Activated CD4-positive, alpha-beta T cell treated with anti-CD3 and anti-CD28 coated beads, Interleukin-2, Interleukin-4, amounts not matched to agents 100 ng/mL and 50 ng/mL, durations not matched to agents 16 hours and 8 hours (primary cell): ENCODE measurements around the gene ATG9B.
A peak's percentile ranks its signal among the peaks of the same experiment; 100 is the strongest.

Source experiments
- DNase-seq: peaks from one replicate; pipeline ENCODE4 v3.0.0-alpha.2; 2020; ENCODE audit warnings: low spot score

Gene ATG9B

DNA sequence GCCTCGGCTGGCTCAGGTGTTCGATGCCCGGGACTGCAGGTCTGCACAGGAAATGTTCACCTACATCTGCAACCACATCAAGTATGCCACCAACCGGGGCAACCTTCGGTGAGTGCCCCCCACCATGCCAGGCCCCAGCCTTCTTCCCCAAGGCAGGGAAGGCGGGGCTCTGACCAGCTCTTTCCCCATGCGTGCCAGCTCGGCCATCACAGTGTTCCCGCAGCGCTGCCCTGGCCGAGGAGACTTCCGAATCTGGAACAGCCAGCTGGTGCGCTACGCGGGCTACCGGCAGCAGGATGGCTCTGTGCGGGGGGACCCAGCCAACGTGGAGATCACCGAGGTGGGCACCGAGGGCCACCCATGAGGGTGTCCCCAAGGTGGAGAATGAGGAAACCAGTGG is 26.0 kb downstream of the ATG9B start:
- no peak for DNase-seq

DNA sequence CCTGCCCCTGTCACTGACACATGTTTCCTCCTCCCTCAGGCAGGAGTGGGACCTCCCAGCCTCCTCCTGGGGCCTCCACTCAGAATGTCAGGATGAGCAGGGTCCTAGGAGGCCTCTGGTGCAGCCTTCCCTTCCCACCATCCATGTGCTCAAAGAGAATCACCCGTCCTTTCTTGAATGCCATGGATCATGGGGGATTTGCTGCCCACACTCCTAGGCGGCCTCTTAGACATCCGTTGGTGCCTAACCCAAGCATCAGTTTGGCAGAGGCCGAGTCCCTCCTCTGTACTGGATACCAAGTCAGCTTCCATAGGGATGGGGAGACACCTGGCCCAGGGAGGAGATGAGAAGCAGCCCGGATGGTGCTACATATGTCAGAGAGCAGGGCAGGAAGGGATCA is 26.5 kb downstream of the ATG9B start:
- DNase-seq = no peak

DNA sequence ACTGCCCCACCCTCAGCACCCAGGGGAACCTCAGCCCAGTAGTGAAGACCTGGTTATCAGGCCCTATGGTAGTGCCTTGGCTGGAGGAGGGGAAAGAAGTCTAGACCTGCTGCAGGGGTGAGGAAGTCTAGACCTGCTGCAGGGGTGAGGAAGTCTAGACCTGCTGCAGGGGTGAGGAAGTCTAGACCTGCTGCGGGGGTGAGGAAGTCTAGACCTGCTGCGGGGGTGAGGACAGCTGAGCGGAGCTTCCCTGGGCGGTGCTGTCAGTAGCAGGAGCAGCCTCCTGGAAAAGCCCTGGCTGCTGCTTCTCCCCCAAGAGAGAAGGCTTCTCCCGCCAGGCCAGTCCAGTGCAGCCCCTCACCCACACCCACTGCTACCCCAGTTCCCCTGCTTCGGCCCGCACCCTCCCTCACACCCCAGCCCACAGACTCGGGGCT is 27.2 kb downstream of the ATG9B start:
- DNase-seq = no peak

DNA sequence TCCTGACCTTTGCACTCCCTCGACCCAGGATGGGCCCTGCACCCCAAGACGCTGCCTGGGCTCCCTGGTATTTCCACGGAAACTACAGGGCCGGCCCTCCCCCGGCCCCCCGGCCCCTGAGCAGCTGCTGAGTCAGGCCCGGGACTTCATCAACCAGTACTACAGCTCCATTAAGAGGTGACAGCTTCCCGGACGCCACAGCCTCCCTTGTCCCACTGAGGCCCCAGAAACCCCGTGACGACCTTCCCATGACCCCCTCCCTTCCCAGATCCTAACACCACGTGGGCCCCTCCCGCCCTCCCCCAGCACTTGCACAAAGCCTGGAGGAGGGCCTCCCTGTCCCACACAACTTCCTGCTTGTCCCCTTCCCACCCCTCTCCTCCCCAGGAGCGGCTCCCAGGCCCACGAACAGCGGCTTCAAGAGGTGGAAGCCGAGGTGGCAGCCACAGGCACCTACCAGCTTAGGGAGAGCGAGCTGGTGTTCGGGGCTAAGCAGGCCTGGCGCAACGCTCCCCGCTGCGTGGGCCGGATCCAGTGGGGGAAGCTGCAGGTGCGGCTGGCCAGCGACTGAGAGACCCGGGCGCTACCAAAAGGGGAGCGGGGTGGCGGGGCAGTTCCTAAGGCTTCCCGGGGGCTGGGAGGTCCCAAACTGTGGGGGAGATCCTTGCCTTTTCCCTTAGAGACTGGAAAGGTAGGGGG is 27.8 kb downstream of the ATG9B start:
- DNase-seq = no peak

DNA sequence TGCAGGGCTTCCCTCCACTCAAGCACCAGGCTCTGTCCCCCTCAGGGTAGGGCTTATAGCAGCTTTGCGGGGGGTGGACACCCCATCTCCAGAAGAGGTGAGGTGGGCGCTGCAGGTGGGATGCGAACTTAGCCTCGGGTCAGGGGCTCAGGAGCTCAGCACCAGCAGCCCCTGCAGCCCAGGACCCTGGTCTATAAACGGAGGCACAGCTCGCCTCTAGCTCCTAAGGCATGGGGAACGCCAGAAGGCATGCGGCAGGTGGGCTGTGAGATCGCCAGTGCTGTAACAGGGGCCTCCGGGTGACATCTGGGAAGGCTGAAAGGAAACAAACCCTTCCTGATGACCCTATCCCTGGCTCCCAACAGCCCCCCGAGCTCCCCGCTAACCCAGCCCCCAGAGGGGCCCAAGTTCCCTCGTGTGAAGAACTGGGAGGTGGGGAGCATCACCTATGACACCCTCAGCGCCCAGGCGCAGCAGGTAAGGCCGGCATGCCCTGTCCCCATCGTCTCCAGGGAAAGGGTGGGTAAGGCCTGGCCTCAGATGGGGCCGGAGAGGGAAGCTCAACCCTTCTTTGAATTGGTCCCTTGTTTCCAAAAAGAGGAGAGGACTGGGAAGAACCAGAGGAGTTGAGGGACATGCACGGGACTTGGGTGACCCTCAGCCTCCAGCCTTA is 29.3 kb downstream of the ATG9B start:
- no peak for DNase-seq

DNA sequence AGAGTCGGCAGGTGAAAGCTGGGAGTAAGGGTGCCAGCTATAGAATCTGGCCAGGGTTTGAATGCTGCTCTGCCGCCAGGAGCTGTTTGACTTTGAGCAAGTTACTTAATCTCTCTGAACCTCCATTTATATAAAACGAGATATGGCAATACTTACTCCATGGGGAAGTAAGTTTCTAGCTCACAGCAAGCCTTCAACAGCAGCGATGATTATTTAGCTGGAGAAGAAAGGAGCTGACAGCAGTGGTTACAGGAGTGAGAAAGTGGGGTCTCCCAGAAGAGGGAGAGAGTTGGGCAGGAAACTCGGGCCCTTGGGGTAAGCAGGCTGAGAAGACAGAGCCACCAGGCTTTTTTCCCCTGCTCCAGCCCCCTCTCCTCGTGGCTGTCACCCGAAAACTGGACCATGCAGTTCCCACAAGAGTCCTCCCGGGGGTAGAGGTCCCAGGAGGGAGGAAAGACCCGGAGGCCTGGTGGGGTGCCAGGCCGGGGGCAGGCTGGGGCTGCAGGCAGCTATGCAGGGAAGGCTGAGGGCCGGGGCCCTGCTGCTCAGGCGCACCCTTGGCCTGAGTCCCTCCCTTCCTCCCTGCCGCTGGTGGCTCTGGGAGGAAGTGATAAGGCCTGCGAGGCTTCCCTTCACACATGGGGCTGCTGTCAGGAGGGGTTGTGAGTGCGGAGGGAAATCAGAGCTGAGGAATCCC is 30.0 kb downstream of the ATG9B start:
- DNase-seq = no peak

DNA sequence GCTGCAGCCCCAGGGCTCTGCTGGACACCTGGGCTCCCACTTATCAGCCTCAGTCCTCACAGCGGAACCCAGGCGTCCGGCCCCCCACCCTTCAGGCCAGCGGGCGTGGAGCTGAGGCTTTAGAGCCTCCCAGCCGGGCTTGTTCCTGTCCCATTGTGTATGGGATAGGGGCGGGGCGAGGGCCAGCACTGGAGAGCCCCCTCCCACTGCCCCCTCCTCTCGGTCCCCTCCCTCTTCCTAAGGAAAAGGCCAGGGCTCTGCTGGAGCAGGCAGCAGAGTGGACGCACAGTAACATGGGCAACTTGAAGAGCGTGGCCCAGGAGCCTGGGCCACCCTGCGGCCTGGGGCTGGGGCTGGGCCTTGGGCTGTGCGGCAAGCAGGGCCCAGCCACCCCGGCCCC is 30.8 kb downstream of the ATG9B start:
- no peak for DNase-seq

DNA sequence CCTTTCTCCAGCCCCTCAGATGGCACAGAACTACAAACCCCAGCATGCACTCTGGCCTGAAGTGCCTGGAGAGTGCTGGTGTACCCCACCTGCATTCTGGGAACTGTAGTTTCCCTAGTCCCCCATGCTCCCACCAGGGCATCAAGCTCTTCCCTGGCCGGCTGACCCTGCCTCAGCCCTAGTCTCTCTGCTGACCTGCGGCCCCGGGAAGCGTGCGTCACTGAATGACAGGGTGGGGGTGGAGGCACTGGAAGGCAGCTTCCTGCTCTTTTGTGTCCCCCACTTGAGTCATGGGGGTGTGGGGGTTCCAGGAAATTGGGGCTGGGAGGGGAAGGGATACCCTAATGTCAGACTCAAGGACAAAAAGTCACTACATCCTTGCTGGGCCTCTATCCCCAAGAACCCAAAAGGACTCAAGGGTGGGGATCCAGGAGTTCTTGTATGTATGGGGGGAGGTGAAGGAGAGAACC is 31.4 kb downstream of the ATG9B start:
- no peak for DNase-seq

DNA sequence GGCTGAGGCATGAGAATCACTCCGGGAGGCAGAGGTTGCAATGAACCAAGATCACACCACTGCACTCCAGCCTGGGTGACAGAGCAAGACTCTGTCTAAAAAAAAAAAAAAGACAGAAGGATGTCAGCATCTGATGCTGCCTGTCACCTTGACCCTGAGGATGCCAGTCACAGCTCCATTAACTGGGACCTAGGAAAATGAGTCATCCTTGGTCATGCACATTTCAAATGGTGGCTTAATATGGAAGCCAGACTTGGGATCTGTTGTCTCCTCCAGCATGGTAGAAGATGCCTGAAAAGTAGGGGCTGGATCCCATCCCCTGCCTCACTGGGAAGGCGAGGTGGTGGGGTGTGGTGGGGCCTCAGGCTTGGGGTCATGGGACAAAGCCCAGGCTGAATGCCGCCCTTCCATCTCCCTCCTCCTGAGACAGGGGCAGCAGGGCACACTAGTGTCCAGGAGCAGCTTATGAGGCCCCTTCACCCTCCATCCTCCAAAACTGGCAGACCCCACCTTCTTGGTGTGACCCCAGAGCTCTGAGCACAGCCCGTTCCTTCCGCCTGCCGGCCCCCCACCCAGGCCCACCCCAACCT is 32.1 kb downstream of the ATG9B start:
- no peak for DNase-seq

DNA sequence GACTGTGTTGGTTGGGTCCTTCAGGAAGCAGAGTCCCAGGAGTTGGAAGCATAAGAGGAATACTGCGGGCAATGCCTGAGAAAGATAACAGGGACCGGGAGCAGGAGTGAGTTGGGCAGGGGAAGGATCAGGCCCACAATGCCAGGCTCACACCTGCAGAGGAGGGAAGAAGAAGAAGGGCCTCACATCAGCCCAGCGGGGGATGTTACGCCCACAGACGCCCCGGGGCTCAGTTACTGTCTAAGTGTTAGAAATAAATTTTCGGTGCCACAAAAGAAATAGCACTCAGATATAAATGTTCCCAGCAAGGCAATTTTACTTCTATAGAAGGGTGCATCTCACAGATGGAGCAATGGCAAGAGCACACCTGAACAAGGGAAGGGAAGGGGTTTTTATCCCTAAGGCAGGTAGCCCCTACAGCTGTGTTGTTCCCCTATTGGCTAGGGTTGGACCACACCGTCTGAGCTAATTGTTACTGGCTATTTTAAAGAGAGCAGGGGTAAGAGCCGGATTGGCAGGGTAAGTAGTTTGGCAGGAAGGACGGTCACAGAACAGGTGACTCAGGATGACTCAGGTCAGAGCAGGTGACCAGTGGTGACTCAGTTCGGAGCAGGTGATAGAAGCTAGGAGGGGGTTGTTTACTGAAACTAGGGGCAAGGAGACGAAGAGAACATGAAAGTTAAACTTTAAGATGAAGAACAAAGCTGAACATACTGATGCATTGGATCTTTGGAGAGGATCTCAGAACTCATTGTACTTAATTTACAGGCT is 33.7 kb downstream of the ATG9B start, which contains the start of gene NOS3:
Gene NOS3 (plus strand): TSS at position 602 of the 771 bp plus-strand sequence. CDS start 2,787 bp downstream, outside the sequence.
- no peak for DNase-seq

DNA sequence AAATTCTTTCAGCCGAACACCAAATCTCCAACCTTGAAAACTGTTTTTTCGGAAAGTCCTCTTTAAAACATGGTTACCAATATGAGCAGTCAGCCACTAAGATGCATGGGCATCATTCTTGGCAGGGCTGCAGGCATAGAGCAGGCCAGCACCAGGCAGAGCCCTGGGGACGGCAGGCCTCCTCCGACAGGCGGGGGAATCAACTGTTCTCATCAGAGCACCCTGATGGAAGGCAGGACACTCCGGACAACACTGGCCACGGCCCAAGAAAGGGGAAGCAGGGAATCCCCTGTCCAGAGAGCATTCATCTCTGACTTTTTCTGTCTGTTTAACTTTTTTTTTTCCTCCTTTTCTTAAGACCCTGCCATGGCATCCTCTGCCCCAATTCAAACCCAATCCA is 34.8 kb downstream of the ATG9B start:
- DNase-seq = no peak

DNA sequence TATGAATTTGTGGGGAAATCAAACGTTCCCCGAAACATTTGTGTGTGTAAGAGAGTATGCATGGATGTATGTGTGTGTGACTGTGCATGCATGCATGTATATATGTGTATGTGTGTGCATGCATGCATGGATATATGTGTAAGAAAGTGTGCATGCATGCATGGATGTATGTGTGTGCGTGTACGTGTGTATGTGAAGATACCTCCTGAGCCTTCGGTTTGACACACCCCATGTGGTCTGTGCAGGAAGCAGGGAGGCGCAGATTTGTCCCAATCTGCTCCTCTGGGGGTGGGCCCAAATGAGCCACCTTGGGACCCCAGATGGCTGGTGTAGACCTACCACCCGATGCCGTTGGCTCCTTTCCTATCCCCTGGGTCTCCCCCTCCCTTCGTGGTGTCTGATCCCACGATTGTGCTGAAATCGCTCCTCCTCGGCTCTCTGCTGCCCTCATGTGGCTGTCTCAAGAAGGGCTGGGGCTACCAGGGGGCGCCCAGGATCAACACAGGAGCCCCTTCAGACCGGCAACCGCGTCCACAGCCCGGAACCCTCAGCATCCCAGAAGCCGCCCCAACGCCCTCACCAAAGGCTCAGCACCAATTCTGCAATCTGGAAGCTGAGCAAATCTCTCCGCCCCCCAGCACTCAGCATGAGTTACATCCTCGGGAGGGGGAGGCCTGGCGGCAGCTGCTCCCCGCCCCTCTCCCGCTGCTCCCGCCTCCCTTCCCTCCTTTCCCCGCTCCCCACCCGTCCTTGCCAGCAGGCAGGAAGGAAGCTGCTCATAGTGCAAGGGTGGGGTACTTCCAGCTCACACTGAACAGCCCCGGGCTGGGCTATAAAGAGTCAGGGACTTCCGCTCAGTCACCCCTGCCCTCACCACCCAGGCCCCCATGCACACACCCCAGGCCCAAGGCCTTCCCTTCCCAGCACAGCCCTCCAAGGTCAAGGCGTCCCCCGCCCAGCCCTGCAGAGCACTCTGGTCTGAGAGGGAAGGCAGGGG is 35.8 kb downstream of the ATG9B start:
- DNase-seq = peak; percentile 63

DNA sequence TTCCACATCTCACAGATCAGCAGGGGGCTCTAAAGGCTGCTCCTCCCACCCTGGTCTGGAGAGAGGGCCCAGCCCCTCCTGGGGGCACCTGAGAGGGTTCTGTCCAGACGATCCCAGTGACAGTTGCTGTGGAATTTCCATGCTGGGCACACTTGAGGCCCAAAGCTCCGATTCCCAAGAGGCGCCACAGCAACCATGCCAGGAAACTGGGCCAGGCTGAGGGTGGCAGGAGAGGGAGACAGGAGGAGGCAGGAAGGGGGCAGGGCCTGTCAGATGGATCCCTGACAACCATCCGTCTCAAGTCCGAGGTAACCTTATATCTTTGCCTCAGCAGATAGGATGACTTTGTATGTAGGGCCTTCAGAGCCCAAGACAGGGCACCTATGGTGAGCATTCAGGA is 37.7 kb downstream of the ATG9B start:
- no peak for DNase-seq

DNA sequence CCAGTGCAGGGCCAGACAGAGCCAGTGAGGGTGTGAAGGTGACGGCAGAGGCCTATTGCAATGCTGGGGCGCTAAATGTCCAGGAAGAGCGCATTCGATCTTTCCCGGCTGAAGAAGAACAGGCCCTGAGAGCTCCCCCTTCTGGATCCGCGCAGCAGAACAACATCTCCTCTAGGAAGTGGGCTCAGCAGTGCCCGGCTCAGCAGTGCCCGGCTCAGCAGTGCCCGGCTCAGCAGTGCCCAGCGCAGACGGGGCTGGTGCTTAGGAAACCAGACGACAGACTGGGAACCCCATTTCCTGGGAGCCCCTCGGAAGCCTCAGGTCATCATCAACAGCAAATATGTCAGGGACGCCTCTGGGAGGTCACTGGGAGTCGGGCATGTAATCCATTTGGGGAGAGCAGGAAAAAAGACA is 38.2 kb downstream of the ATG9B start:
- DNase-seq = peak; percentile 50

DNA sequence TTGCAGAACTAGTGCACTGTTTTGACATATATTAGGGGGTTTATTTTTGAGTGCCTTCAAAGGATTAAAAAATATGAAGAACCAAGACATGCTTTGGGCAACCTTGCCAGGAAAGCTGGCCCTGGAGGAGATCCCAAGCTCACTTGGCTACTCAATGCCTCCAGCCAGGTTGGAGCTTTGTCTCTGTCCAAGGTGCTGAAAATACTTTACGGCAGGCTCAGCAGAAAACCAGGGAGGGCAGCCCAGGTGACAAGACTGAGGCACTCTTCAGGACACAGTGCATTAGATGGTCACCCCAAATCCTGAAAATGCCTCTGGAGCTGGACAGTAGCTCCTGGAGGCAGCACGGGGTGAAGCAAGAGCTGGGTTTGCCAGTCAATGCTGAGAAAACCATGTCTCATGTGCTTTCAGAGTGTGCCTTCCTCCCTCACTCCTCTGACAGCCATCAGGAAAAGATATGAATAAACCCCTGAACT is 40.4 kb downstream of the ATG9B start:
- peak; percentile 27 for DNase-seq

DNA sequence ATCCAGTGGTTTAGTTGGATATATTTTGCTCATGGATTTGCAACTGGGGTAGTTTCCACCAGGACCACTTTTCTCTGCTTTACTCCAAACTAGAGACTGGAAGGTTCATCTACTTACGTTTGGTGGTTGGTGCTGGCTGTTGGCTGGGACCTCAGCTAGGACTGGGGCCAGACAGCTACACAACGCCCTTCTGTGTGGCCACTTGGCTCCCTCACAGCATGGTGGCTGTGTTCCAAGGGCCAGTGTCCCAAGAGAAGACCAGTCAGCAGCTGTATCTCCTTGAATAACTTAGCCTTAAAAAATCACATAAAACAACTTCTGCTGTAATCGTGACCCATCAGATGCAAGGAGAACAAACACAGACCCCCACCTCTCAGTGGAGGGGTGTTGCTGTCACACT is 41.9 kb downstream of the ATG9B start:
- DNase-seq = no peak

DNA sequence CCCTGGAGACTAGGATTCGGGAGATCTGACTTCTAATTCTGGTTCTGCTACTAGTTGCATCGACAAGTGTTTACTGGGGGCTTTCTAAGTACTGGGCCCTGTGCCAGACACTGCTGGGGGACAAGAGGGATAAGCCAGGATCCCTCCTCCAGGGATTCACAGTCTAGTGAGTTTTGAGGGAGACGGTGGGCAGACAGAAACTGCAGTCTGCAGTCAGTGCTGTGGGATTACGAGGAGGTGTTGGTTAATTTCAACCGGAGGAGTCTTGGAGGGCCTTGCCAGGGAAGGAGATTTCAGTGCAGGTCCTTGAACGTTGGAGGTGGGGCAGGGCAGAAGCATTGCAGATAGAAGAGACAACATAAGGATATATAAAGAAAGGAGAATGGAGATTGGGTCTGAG is 42.6 kb downstream of the ATG9B start:
- DNase-seq = no peak

DNA sequence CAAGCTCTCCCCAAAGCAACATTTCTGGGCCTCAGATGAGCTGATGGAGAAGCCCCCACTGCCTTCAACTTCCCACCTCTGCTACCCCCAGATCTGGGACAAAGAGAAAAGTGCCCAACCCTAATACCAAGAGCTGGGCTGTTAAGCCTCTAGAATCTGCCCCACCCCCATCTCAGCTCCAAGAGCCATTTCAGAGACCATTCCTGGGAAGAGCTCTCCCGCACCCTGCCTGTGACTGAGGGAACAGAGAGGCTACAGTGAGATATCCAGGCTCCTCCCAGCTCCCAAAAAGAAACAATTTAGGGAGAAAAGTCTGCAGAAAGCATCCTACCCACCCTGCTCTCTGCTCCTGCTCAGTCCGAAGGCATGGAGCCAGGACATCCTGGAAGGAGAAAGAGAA is 43.6 kb downstream of the ATG9B start:
- no peak for DNase-seq

DNA sequence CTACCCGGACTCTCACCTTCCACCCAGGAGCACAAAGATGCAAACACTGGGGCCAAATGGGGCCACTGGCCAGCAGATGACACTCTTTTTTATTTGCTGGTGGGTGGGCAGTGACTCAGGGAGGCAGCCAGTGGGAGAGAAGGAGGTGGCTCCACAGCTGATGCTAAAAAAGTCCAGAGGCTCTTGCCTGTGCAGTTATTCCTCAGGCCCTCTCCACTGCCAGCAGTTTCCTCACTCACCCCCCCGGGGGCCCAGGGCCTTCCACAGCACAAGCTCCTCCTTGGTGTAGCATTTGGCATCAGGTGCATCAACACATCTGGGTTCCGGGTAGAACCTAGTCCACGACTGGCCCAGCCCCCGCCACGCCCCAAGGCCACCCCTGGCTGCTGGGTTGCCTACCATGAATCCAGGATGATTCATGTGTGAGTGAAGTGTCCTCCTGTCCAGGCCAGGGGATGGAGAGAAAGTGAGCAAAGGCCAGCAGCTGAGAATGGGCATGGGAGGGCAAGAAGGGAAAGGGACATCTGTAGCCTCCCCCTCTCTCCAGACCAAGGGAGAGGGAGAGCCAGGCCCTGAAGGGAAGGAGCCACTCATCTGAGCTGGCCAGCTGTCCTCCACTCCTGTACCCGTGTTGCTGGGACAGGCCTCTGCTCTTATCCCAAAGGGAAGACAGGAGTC is 44.4 kb downstream of the ATG9B start:
- DNase-seq = no peak
